ENCODE measurements around the gene FAM124B. TPM values are rescaled to one million over a fixed set of nuclear protein-coding genes. Genes with fewer than 3 reads are reported as not detected.

Gene FAM124B
- total and polyA plus RNA-seq, 4 donors, result 0.30 to 2.5 (median 0.42) TPM

GRCh38 chr2:224444021-224444420, 42.1 kb upstream of the FAM124B start:
- Histone ChIP-seq H3K27me3 (ENCODE audit: control insufficient read depth in 4 of 4, insufficient read depth in 4 of 4, low read length in 3 of 4) (no peaks in the 10 kb centered on the region), H3K4me1 (ENCODE audit: control insufficient read depth in 4 of 4, insufficient read depth in 4 of 4, low read length in 3 of 4) (peaks cover 0 to 8% (median 5%) of the 10 kb centered on the region in 4 donors), H3K36me3 (ENCODE audit: control insufficient read depth in 4 of 4, insufficient read depth in 3 of 4, low read depth in 1 of 4, low read length in 3 of 4) (no peaks in the 10 kb centered on the region), H3K9ac (ENCODE audit: low read depth in 1 of 2, low read length in 2 of 2) (no peak overlapping the region), H3K4me3 (ENCODE audit: low read depth in 1 of 3, low read length in 3 of 3) (no peak overlapping the region), H3K9me3 (ENCODE audit: control insufficient read depth in 4 of 4, low read length in 3 of 4) (no peaks in the 10 kb centered on the region), H3K27ac (ENCODE audit: low read depth in 1 of 2, low read length in 2 of 2) (no peak overlapping the region)
- no peak for DNase-seq (ENCODE audit: low spot score)
- no peak for TF ChIP-seq SP1 (IDR thresholded peaks at IDR 0.05)
- no peak for TF ChIP-seq JUND (IDR thresholded peaks at IDR 0.05)
- TF ChIP-seq NR2F2 (IDR thresholded peaks at IDR 0.05), result no peak
- TF ChIP-seq GABPA (IDR thresholded peaks at IDR 0.05 in 1 of 2, conservative IDR thresholded peaks at IDR 0.05 in 1 of 2), result no peak
- TF ChIP-seq CTCF (IDR thresholded peaks at IDR 0.05; ENCODE audit: low read depth, low read length, missing input control), result no peak
- TF ChIP-seq RXRA (IDR thresholded peaks at IDR 0.05), result no peak
- TF ChIP-seq YY1 (IDR thresholded peaks at IDR 0.05), result no peak
- no peak for TF ChIP-seq MAX (IDR thresholded peaks at IDR 0.05)
- no peak for TF ChIP-seq EGR1 (IDR thresholded peaks at IDR 0.05; ENCODE audit: low read depth in 2 of 2)
- no peak for TF ChIP-seq TAF1 (conservative IDR thresholded peaks at IDR 0.05)
- TF ChIP-seq FOXA2 (IDR thresholded peaks at IDR 0.05), result no peak
- no peak for TF ChIP-seq ATF3 (IDR thresholded peaks at IDR 0.05)
- WGBS, result 94% methylated on average over 5 of the region's 5 CpGs

GRCh38 chr2:224442071-224442967, 40.4 kb upstream of the FAM124B start:
- peak overlapping the region; percentile 61 to 85 (median 61) for H3K4me3 ChIP-seq (ENCODE audit: low read depth in 1 of 3, low read length in 3 of 3)
- peak overlapping the region; percentile 50 to 63 for H3K9ac ChIP-seq (ENCODE audit: low read depth in 1 of 2, low read length in 2 of 2)
- H3K27me3 ChIP-seq (ENCODE audit: control insufficient read depth in 4 of 4, insufficient read depth in 4 of 4, low read length in 3 of 4), result no peaks in the 10 kb centered on the region
- TF ChIP-seq YY1 (IDR thresholded peaks at IDR 0.05) (peak; percentile 22), JUND (IDR thresholded peaks at IDR 0.05) (no peak), RAD21 (IDR thresholded peaks at IDR 0.05) (peak in 1 of 2 donors; percentile 25), NR2F2 (IDR thresholded peaks at IDR 0.05) (no peak), SP1 (IDR thresholded peaks at IDR 0.05) (no peak), CTCF (IDR thresholded peaks at IDR 0.05; ENCODE audit: low read depth, low read length, missing input control) (no peak), FOXA1 (IDR thresholded peaks at IDR 0.05) (no peak), GABPA (IDR thresholded peaks at IDR 0.05 in 1 of 2, conservative IDR thresholded peaks at IDR 0.05 in 1 of 2) (no peak), EGR1 (IDR thresholded peaks at IDR 0.05; ENCODE audit: low read depth in 2 of 2) (no peak), HNF4A (conservative IDR thresholded peaks at IDR 0.05) (no peak), ATF3 (IDR thresholded peaks at IDR 0.05) (no peak), REST (IDR thresholded peaks at IDR 0.05) (peak; percentile 41)
- H3K4me1 ChIP-seq (ENCODE audit: control insufficient read depth in 4 of 4, insufficient read depth in 4 of 4, low read length in 3 of 4), result peaks cover 0 to 6% (median 0%) of the 10 kb centered on the region in 4 donors
- peak overlapping the region; percentile 15 to 73 for H3K27ac ChIP-seq (ENCODE audit: low read depth in 1 of 2, low read length in 2 of 2)
- no peaks in the 10 kb centered on the region for H3K36me3 ChIP-seq (ENCODE audit: control insufficient read depth in 4 of 4, insufficient read depth in 3 of 4, low read depth in 1 of 4, low read length in 3 of 4)
- WGBS, result 2% methylated on average over 82 of the region's 82 CpGs
- no peak for DNase-seq (ENCODE audit: low spot score)
- no peaks in the 10 kb centered on the region for H3K9me3 ChIP-seq (ENCODE audit: control insufficient read depth in 4 of 4, low read length in 3 of 4)
